ENCODE results near the gene KRT80.

Gene KRT80

GRCh38 chr12:52195065-52195730 is 3.4 kb upstream of the KRT80 start:
- DNase-seq = no peak

- DNase-seq = no peak
Measured at GRCh38 chr12:52193991-52194390, 2.2 kb upstream of the KRT80 start.

DNA sequence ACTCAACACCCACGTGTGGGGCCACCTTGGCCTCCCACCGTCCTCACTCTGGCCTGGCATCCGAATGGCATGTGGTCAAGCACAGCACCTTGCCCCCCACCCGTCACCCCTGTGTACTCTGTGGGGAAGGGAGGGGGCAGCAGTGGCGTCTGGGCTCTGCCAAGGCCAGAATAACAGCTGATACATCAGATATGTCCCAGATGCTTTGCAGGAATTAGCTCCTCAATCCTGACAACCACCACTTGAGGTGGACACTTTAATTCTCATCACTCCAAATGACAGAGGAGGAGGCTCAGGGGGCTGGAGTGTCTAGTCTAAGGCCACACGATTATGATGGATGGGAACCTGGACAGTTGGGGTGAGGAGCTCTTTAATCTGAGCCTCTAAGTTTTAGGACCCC is 1.7 kb upstream of the KRT80 start:
- DNase-seq = no peak

GRCh38 chr12:52190860-52191729 is 719 bp downstream of the KRT80 start:
- no peak for DNase-seq

- DNase-seq = no peak
Measured at GRCh38 chr12:52189376-52190174, 2.2 kb downstream of the KRT80 start.

DNA sequence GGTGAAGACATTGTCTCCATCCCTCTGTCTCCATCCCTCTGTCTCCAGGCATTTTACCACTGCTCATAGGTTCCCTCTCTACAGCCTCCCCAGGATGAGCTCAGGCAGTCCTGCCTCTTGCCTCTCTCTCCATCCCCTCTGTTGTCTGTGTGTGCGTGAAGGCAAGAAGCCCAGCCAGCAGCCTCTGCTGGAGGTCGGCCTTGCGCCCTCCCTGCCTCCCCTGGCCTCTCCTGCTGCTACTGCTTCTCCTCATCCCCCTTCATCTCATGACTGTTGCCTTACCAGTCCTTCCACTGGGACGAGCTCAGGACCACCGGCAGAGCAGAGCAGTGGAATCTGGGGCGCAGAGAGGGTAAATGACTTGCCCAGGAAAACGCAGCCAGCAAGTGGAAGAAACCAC is 3.2 kb downstream of the KRT80 start:
- DNase-seq = no peak

GRCh38 chr12:52187640-52188039 is 4.2 kb downstream of the KRT80 start:
- no peak for DNase-seq

GRCh38 chr12:52187206-52187605 is 4.6 kb downstream of the KRT80 start:
- no peak for DNase-seq

GRCh38 chr12:52186118-52186840 is 5.5 kb downstream of the KRT80 start:
- no peak for DNase-seq

- DNase-seq = no peak
Measured at GRCh38 chr12:52185400-52185967, 6.3 kb downstream of the KRT80 start.

DNA sequence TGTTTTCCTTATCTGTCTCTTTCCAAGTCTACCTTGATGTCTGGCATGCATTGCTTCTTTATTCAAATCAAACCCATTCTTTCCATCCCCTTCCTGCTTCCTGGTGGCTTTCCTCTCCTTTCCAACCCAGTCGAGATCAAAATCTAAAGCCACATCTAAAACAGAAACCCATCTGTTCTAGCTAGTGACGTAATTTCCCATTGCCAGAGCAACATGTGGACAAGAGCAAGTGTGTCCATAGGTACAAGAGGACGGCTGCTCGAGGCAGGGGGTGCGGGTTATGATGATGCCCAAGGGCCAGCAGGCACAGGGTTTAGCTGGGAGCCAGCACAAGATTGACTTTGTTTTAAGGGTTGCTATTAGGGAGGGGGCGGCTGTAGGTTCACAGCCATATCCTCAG is 7.0 kb downstream of the KRT80 start:
- no peak for DNase-seq

GRCh38 chr12:52183971-52184370 is 7.8 kb downstream of the KRT80 start:
- DNase-seq = no peak

DNA sequence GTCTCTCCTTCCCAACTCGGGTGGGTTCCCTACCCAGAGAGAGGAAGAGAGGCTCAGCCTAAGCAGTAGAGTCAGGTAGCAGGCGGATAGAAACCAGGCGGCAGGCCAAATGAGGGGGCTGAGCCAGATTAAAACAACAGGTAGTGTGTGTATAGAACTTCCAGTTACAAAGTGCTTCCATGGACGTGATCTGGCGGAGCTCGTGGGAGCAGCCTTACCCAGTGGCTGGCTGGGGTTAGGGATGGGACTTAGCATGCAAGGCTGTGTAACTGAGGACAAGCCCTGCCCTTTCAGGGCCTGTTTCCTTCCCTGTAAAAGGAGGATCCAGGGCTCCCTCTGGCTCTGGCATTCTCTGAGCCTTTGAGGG is 8.3 kb downstream of the KRT80 start:
- DNase-seq = no peak

DNA sequence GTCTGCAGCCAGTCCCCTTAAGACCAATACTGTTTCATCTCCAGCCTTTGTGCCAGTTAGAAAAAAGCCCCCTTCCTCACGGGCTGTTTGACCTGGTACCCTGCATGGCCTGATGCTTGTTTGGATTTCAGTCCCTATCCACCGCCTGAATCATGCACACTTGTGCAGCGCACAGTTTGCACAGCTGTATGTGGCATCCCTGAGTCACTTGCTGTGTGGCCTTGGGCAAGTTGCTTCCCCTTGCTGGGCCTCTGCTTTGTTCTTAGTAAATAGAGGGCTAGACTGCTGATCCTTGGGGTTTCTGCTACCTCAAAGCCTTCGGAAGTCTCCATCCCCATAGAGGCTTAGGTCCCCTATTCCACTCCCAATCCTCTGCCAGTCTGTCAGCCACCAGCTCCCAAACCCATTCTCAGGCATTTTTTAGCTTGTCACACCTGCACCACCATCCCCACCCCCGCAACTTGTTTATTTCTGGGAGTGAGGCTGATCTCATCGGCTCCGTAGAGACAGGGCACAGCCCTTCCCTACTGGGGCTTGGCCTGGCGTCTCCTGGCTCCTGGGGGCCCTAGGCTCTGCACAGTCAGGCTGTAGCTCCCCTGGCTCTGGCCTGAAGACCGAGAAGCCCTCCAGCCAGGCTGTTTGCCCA is 8.8 kb downstream of the KRT80 start:
- DNase-seq = no peak

DNA sequence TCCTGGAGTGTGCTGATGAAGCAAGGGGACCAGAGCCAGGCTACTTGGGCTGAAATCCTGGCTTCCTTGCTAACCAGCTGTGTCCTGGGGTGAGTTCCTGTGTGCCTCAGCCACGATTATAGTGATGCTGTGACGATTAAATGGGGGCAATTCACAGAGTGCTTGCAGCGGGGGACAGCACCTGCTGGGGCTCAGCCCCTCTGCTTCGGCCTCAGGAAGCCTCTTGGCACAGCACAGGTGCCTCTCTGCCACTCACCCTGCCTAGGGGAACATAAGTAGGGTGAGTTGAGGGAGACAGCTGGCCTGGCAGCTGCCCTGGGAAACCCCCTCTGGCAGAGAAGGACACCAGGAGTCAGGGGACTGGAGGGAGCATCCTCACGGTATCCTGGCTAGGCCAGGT is 9.4 kb downstream of the KRT80 start:
- DNase-seq = no peak

GRCh38 chr12:52181746-52182145 is 10.1 kb downstream of the KRT80 start:
- DNase-seq = no peak

DNA sequence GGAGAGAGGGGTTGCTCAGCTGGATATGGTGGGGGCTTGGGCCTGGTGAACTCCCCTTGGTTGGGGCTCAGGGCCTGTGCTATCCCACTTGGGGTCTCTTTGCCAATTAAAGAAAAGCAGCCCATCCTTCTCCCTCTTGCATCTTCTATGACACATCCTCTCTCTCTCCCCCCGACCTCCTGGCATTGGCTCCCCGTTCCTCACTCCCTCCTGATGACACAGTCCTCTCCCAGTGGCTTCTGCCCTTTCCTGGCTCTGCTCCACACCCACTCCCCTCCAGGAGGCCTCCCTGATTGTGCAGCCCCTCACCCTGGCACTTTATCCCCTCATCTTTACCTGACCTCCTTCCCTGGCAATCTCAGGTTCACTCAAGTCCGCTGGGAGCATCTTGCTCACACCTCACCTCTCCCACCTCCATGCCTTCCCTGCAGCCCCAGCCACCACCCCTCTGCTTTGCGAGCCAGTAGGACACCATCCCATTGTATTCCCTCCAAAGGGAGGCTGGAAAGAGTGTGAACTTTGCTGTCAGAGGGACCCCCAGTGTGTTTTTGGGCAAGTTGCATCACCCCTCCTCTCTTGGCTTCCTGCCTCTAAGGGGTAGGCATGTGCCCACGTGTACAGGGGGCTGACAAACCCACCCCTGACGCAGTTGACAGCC is 10.7 kb downstream of the KRT80 start:
- DNase-seq = no peak

GRCh38 chr12:52179396-52179973 is 12.3 kb downstream of the KRT80 start:
- no peak for DNase-seq

DNA sequence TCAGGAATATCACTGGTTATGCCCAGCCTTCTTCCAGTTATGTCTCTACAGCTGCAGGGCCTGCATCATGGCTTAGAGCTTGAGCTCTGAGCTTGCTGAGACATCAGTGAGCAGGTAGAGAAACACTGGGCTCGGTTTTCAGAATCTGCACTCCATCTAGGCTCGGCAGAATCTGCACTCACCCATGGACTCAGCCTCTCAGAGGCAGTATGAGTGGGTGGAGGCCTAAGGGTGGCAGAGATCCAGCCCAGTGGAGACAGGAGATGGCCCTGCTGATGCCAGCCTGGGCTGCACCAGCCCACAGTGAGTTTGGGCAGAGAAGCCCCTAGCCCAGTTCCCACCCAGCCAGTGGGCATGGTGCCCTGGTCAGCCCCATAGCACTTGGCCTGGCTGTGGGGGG is 12.8 kb downstream of the KRT80 start:
- no peak for DNase-seq

DNA sequence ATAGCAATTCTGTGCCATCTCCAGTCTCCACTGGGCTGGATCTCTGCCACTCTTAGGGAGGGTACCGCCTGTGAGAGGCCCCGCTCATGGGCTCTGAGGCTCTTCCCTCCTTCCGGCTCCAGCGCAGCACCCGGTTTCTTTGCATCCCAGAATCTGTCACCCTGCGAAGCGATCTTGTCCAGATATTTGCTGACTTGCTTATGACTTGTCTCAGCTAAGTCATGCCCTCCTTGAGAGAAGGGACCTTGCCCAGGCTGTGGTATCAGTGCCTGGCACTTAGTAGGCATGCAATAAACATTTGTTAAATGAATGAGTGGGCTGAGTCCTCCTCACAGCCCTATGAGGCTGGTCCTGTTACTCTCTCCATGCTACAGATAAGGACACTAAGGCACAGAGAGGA is 13.4 kb downstream of the KRT80 start:
- DNase-seq = no peak

Measured in activated CD8-positive, alpha-beta memory T cell treated with anti-CD3 and anti-CD28 coated beads for 24 hours (primary cell).